ENCODE measurements around the gene NOP9. TPM values are rescaled to one million over a fixed set of nuclear protein-coding genes. Genes with fewer than 3 reads are reported as not detected.

The NOP9 gene
- total and polyA plus RNA-seq, 8 donors, result 22.4 to 28.4 (median 25.1) TPM

DNA sequence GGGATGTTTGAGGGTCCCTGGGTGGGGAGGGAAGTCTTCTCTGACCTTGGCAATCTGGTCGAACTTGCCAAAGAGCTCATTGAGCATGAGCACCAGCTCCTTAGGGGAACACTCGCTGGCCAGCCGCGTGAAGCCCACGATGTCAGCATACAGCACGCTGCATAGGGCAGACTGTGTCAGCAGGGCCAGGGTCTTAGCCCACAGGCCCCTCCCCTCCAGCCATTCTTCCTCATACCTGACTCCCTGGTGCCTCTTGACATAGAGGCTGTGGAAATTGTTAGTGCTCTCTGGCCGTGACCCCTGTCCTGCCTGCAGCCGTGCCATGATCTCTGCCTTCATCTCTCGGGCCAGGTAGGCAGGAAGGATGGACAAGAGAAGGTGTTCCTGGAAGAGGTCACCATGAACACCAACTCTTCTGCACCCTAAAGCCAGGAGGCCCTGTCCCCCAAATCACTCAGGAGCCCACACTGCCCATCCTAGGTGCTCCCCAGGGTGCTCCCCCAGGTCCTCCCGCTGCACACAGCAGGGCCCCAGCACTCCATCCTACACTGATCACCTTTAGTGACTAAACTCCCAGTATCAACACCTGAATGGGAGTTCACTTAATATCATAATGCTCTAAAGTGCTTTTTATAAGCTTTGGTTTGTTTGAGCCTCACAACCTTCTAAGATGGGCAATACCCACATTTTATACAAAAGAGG is 31.5 kb downstream of the NOP9 start:
- no peak overlapping the region for H3K27ac ChIP-seq
- H3K36me3 ChIP-seq, result peaks cover 0 to 5% of the 10 kb centered on the region in 2 donors
- no peak overlapping the region for H3K4me3 ChIP-seq
- DNase-seq (peak in 1 of 4 donors; percentile 45), ATAC-seq (no peak)
- no peaks in the 10 kb centered on the region for H3K9me3 ChIP-seq
- H3K27me3 ChIP-seq, result peaks cover 9 to 27% of the 10 kb centered on the region in 2 donors
- TF ChIP-seq, protein P1, sequence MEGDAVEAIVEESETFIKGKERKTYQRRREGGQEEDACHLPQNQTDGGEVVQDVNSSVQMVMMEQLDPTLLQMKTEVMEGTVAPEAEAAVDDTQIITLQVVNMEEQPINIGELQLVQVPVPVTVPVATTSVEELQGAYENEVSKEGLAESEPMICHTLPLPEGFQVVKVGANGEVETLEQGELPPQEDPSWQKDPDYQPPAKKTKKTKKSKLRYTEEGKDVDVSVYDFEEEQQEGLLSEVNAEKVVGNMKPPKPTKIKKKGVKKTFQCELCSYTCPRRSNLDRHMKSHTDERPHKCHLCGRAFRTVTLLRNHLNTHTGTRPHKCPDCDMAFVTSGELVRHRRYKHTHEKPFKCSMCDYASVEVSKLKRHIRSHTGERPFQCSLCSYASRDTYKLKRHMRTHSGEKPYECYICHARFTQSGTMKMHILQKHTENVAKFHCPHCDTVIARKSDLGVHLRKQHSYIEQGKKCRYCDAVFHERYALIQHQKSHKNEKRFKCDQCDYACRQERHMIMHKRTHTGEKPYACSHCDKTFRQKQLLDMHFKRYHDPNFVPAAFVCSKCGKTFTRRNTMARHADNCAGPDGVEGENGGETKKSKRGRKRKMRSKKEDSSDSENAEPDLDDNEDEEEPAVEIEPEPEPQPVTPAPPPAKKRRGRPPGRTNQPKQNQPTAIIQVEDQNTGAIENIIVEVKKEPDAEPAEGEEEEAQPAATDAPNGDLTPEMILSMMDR (IDR thresholded peaks at IDR 0.05), result no peak
- intact Hi-C loops (cut with DNase I), result loop anchor here (5.0 to 10.0 kb wide), 3 partner anchors 101 to 344 kb away; no protein-coding TSS in a partner anchor
- peaks cover 26 to 95% of the 10 kb centered on the region in 2 donors for H3K4me1 ChIP-seq

DNA sequence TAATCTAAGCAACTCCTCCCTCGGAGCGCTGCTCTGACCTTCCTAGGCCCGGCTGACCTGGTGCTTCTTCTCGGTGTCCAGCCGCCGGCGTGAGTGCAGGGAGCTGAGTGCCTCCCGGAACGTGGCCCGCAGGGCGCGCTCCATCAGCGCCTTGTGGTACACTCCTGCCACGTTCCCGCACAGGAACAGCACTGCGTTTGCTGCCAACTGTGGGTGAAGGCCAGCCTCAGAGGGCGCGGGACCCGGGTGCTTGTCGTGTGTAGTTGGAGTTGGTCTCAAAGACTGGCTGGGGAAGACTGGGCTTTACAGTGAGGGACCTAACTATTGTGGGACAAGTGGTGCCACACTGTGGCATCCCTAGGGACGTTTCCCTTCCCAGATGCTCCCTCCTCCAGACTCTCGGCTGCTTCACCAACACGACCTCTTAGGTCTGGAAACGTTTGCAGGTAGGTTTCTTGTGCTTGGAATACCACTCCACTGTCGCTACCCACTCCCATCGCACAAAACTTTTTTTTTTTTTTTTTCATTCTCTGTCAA is 32.1 kb downstream of the NOP9 start:
- Histone ChIP-seq H3K4me1 (peaks cover 26 to 99% of the 10 kb centered on the region in 2 donors), H3K36me3 (peaks cover 0 to 12% of the 10 kb centered on the region in 2 donors), H3K9me3 (no peaks in the 10 kb centered on the region), H3K4me3 (no peak overlapping the region), H3K27ac (peak overlapping the region in 1 of 2 donors; percentile 74), H3K27me3 (peaks cover 9 to 27% of the 10 kb centered on the region in 2 donors)
- peak in 1 of 4 donors; percentile 78 for DNase-seq
- intact Hi-C loops (cut with DNase I), result loop anchor here (5.0 to 10.0 kb wide), 3 partner anchors 101 to 343 kb away; no protein-coding TSS in a partner anchor
- TF ChIP-seq, protein P1 (IDR thresholded peaks at IDR 0.05), result no peak
- no peak for ATAC-seq

DNA sequence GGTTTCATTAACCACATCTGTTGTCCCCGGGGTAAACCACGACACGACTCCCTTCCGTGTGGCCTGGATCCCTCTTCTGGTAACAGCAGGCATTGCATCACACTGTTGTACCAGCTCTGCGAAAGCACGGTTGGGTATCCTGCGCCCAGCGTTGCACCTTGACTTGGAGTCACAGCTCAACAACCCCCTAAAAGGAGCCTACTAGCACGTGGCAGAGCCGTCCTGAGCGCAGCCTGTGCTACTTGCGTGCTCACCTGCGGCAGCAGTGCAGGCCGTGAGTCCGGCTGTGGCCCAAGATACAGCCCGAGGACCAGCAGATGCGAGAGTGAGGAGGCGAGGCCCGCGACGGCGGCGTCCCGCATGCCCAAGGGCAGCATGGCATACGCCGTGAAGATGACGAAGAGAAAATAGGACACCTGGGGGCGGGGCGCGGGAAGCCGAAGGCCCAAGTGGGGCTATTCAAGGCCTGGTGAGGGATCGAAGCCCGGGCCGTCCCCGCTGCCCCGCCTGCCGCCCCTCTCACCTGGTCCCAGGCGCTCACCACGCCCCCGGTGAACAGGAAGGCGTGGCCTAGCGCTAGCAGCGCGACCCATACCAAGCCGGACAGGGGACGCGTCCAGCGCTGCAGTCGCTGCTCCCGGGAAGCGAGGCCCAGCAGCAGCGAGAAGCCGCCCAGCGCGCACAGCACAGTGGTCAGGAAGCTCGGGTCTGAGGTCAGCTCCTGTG is 32.8 kb downstream of the NOP9 start:
- Histone ChIP-seq H3K27ac (peak overlapping the region in 1 of 2 donors; percentile 74), H3K27me3 (peaks cover 9 to 27% of the 10 kb centered on the region in 2 donors), H3K4me1 (peaks cover 26 to 97% of the 10 kb centered on the region in 2 donors), H3K4me3 (peak overlapping the region; percentile 19 to 46), H3K9me3 (no peaks in the 10 kb centered on the region), H3K36me3 (peaks cover 0 to 18% of the 10 kb centered on the region in 2 donors)
- peak in 3 of 4 donors; percentile 72 to 92 (median 75) for DNase-seq
- intact Hi-C loops (cut with DNase I), result loop anchor here (5.0 to 10.0 kb wide), 3 partner anchors 100 to 342 kb away; no protein-coding TSS in a partner anchor
- TF ChIP-seq, protein P1 (IDR thresholded peaks at IDR 0.05), result peak; percentile 54 to 80
- ATAC-seq, result peak; percentile 79

GRCh38 chr14:24334431-24335291 is 35.0 kb downstream of the NOP9 start, which contains the start of gene ADCY4:
ADCY4 (minus strand) TSS chr14:24335071; CDS start chr14:24334652, 419 bp downstream.
- TF ChIP-seq, protein P1 (IDR thresholded peaks at IDR 0.05), result no peak
- intact Hi-C loops (cut with DNase I), result loop anchor here (5.0 to 10.0 kb wide), 3 partner anchors 98 to 340 kb away; no protein-coding TSS in a partner anchor
- peaks cover 9 to 27% of the 10 kb centered on the region in 2 donors for H3K27me3 ChIP-seq
- H3K4me1 ChIP-seq, result peaks cover 30 to 93% of the 10 kb centered on the region in 2 donors
- H3K27ac ChIP-seq, result peak within 1 kb of the TSS; percentile 74 to 80
- DNase-seq (peak in 1 of 4 donors; percentile 91), ATAC-seq (no peak)
- peaks cover 0 to 32% of the 10 kb centered on the region in 2 donors for H3K36me3 ChIP-seq
- no peaks in the 10 kb centered on the region for H3K9me3 ChIP-seq
- H3K4me3 ChIP-seq, result peak within 1 kb of the TSS; percentile 19 to 46
